ENCODE measurements around the gene PANX1.

GRCh38 chr11:94120946-94121345 is 7.7 kb upstream of the PANX1 start:
- no peak for TF ChIP-seq CTCF (IDR thresholded peaks at IDR 0.05; ENCODE audit: poor library complexity)
- TF ChIP-seq EZH2 (IDR thresholded peaks at IDR 0.05; ENCODE audit: borderline replicate concordance) = no peak
